LNCAP (cell line): ENCODE measurements around the gene PTGER3.

ENCODE experiments used
- TF ChIP-seq, protein P1 (sequence below): fragments of 450-650 bp; IDR thresholded peaks from 2 replicates; pipeline ENCODE4 v1.5.1; 2017; ENCODE audit warnings: mild to moderate bottlenecking

PTGER3 gene

DNA sequence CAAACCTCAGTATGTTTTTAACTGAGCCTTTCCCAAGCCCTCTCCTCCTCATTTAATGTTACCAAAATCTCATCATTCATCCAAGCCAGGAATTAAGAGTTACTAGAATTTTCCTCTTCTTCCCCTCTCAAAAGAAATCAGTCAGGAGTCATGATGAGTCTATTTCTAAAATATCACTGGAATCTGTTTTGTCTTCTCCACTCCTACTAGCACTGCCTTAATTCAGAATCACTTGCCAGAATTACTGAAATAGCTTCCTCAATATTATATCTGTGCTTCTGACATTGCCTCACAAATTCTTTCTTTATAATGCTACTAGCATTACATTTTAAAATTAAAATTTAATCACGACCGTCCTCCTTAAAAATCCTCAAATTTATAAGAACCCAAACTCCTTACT is 106.1 kb downstream of the PTGER3 start:
- TF ChIP-seq, protein P1, sequence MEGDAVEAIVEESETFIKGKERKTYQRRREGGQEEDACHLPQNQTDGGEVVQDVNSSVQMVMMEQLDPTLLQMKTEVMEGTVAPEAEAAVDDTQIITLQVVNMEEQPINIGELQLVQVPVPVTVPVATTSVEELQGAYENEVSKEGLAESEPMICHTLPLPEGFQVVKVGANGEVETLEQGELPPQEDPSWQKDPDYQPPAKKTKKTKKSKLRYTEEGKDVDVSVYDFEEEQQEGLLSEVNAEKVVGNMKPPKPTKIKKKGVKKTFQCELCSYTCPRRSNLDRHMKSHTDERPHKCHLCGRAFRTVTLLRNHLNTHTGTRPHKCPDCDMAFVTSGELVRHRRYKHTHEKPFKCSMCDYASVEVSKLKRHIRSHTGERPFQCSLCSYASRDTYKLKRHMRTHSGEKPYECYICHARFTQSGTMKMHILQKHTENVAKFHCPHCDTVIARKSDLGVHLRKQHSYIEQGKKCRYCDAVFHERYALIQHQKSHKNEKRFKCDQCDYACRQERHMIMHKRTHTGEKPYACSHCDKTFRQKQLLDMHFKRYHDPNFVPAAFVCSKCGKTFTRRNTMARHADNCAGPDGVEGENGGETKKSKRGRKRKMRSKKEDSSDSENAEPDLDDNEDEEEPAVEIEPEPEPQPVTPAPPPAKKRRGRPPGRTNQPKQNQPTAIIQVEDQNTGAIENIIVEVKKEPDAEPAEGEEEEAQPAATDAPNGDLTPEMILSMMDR = no peak

GRCh38 chr1:70934194-70934961 is 113.2 kb downstream of the PTGER3 start:
- TF ChIP-seq, protein P1 = no peak

- TF ChIP-seq, protein P1 = no peak
These were observed 117.6 kb downstream of the PTGER3 start for GRCh38 chr1:70930062-70930461.

DNA sequence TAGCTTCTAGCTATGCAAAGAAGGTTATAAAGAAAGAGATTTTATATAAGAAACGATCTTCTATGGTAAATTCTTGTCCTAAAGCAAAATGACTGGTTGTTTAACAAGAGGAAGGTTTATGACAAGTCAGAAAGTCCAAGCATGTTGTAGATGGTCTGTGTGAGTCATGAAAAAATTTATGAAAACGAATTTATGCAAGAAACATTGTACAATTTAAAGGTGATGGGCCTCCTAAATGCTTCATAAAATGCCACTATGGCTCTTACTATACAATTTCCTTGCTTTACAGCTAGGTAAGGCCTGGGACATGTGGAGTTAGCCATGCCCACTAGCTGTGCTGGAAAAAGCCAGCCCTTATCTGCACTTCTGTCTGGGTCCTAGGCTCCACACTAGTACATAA is 125.4 kb downstream of the PTGER3 start:
- TF ChIP-seq, protein P1 = no peak
